ENCODE measurements around the gene SLC38A10.

GRCh38 chr17:81207610-81208581, 87.2 kb downstream of the SLC38A10 start:
- TF ChIP-seq CTCF (IDR thresholded peaks at IDR 0.05 in 4 of 5, conservative IDR thresholded peaks at IDR 0.05 in 1 of 5) (no peak), POLR2A (IDR thresholded peaks at IDR 0.05) (no peak)
